SK-N-SH (cell line): ENCODE data around the gene RASGRF2.

Experiments used
- EP300 ChIP-seq, 2 experiments: IDR thresholded peaks; 2 replicates each; pipeline versions ENCODE4 v1.4.0 to v1.6.1; 2012; ENCODE audit warnings: borderline replicate concordance in 1 of 2, low read depth in 1 of 2, low read length in 1 of 2
- FOSL2 ChIP-seq: IDR thresholded peaks from 2 replicates; pipeline ENCODE4 v1.4.0; 2012; ENCODE audit warnings: low read depth, mild to moderate bottlenecking, moderate library complexity, borderline replicate concordance
- TF ChIP-seq, protein P1 (sequence below): fragments of 200-600 bp; sonication (generic); IDR thresholded peaks from 2 replicates; pipeline ENCODE4 v1.6.1; 2017; ENCODE audit warnings: antibody characterized with exemption, mild to moderate bottlenecking, moderate library complexity
- TF ChIP-seq, protein P2 (sequence below): IDR thresholded peaks from 2 replicates; pipeline ENCODE4 v1.4.0; 2012; ENCODE audit warnings: low read depth, borderline replicate concordance

DNA sequence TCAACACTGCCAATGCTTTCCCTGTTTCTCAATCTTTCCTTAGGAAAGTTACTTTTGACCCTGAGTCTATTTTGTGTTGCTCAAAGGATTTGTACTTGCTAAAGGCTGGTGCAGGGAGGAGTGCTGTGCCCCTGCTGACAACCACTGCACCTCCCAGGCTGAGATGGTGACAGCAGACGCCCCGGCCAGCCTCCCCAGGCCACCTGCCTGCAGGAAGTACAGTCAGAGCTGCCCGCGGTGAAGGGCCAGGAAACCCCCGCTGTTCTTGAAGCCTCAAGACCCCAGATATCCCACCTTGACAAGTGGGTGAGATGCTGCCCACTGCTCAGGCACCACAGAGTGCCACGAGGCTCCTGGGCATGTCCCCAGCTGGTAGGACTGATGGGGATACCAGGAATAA lies 228.8 kb downstream of the RASGRF2 start:
- TF ChIP-seq, protein P1, sequence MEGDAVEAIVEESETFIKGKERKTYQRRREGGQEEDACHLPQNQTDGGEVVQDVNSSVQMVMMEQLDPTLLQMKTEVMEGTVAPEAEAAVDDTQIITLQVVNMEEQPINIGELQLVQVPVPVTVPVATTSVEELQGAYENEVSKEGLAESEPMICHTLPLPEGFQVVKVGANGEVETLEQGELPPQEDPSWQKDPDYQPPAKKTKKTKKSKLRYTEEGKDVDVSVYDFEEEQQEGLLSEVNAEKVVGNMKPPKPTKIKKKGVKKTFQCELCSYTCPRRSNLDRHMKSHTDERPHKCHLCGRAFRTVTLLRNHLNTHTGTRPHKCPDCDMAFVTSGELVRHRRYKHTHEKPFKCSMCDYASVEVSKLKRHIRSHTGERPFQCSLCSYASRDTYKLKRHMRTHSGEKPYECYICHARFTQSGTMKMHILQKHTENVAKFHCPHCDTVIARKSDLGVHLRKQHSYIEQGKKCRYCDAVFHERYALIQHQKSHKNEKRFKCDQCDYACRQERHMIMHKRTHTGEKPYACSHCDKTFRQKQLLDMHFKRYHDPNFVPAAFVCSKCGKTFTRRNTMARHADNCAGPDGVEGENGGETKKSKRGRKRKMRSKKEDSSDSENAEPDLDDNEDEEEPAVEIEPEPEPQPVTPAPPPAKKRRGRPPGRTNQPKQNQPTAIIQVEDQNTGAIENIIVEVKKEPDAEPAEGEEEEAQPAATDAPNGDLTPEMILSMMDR: no peak
- TF ChIP-seq, protein P2, sequence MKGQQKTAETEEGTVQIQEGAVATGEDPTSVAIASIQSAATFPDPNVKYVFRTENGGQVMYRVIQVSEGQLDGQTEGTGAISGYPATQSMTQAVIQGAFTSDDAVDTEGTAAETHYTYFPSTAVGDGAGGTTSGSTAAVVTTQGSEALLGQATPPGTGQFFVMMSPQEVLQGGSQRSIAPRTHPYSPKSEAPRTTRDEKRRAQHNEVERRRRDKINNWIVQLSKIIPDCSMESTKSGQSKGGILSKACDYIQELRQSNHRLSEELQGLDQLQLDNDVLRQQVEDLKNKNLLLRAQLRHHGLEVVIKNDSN: no peak
- TF ChIP-seq FOSL2: no peak
- no peak for TF ChIP-seq EP300 (IDR thresholded peaks at IDR 0.05; ENCODE audit: borderline replicate concordance in 1 of 2, low read depth in 1 of 2, low read length in 1 of 2)
